HG03097 (cell line): ENCODE results near the gene BNIP3.

Experiments used
- ATAC-seq: cut with Tn5 transposase; IDR thresholded peaks from one replicate; pipeline ENCODE4 v1.9.1; 2021; ENCODE audit not compliant: unreplicated experiment, low FRiP score

BNIP3 gene

DNA sequence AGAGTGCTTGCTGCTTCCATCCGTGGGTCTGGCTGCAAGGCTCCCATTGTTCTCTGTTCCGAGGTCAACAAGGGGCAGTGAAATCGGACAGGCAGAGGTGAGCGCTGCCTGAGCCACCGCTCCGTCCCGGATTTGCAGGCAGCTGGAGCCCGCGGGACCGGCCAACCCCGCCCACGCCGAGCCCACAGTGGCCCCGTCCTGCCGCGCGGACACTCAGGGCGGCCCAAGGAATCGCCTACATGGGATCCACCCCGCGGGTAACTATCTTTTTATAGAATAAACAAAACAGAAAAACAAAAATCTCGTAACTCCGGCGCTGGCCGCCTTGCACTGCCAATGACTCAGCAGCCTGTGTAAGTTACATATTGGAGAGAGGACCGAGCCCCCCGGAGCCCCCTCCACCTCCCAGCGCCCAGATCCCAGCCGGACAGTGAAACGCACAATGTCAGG lies 1.9 kb downstream of the BNIP3 start:
- no peak for ATAC-seq

DNA sequence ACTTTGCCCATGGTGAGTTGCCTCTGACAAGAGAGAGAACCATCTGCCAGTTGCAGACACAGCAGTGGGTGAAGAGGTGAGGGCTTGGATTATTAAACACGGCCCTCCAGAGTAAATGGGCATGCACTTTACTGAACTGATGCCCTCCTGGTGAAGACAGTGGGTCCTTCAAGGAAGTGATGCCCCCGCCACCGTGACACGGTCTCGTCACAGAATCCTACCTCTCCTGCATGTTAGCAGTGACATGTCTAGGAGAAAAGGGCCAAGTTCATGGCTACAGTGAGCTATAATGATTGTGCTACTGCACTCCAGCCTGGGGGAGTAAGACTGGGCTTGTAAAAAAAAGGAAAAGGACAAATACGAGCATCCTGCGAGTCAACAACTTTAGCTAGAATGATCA lies 2.4 kb downstream of the BNIP3 start:
- no peak for ATAC-seq

DNA sequence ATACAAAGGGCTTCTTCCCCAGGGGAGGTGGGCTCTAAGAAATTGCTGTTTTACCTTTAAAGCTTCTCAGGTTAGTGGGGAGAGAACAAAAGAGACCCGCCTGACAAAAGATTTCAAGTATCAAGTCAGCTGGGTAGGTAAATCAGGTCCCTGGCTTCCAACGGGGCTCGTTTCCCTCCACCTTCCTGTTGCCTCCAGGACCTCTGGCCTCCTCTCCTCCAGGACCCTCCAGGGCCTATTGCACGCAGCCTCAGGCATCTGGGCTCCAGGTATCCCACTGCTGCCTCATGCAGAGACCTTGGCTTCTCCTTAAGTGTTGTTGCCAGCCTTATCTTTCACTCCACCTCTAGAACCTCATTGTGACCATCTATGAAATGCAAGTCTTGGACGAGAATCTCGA lies 2.9 kb downstream of the BNIP3 start:
- ATAC-seq, result no peak

DNA sequence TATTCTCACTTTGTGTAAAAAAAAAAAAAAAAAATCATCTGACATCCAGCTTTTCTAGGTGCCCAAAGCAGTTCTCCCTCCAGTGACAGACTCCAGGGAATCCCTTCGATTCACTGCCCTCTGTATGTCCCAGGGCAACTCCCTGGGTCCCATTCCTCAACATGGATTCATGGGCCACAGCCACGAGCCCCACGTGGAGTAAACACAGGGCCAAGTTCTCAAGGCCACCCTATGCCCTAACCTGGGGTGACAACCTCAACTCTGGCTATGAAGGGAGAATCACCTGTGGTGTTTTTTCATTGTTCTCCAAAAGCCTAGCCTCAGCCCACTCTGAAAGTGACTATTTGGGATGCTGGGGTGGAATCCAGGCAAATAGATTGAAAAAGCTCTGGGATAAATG lies 3.4 kb downstream of the BNIP3 start:
- ATAC-seq, result no peak

DNA sequence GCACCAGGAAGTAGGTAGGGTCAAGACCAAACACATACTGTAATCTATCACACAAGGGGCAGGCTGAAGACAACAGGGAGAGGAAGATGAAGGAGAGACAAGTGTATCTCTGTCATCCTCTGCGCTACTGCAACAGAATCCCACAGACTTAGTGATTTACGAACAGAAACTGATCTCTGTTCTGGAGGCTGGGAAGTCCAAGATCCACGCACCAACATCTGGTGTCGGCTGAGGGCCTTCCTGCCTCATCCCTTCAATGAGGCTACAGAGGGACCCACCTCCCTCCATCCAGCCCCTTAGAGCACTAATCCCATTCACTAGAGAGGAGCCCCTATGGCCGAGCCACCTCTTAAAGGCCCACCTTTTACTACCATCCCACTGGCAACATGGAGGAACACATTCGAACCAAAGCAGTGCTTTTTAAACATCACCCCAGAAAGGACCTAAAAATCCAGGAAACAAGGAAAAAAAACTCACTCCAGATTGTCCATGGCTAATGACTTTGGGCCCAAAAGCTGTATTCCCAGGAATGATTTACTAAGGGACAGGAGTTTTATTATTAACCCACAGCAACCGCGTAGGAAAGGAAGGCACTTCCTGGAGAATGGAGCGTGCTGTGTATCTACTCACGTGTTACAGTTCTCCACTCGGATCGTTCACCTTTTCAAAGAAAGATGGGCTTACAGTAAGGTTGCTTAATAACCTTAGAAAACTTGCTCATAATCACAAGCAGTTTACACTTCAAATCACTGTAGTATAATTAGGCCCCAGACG lies 4.2 kb downstream of the BNIP3 start:
- ATAC-seq, result no peak

DNA sequence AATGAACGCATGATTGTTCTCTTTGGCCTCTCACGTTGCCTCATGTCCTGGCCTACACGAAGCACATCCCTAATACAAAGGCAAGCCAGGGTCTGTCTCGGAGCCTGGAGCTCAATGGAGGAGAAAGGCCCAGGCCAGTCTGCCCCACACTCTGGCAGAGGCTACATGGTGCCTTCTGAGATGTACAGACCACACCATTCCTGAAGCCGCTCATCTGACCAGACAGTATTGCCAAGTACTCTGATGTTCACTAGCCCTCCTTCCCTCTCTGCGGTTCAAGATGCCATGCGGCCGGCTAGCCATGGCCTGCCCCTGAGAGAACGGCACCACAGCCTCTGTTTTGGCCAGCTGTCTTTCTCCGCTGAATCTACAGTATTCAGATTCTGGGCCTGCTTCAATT lies 5.9 kb downstream of the BNIP3 start:
- ATAC-seq, result no peak

DNA sequence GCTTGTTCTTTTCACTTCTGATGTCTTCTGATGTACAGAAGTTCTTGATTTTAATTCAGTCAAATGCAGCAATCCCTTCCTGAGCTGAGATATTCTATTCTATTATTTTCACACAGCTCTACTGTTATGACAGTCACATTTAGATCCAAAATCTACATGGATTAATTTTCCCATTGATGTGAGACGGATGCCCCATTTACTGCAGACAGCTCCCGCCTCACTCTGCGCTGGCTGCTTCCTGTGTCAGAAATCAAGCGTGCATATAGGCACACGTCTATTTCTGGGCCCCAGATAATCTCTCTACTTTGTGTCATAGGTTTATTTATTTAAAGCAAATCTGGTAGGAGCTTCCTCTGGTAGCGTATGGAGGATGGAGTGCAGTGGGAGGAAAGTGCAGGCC lies 6.7 kb downstream of the BNIP3 start:
- ATAC-seq, result no peak

DNA sequence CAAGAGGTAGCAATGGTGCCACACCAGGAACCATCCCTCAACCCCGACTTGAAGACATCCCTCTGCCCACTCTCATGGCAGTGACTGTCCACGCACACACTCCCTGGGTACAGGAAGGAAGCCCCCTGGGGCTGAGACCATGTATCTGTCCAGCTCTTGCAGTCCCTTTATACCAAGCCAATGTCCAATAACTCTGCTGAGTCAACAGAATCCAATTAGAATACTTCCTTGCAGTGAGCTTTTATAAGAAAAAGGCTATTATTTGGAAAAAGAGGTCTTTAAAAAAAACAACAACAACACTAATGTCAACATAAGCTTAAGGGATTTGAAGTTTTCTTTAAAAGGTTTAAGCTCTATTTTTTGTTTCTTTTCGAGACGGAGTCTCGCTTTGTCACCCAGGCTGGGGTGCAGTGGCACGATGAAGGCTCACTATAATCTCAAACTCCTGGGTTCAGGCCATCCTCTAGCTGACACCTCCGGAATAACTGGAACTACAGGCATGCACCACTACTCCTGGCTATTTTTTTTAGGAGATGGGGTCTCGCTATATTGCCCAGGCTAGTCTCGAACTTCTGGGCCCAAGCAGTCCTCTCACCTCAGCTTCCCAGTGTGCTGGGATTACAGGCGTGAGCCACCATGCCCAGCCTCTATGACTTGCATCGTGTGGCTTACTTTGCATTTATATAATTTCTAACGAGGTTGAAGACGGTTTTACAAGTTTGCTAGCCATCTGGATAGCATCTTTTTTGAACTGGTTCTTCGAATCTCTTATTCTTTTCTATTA lies 7.5 kb downstream of the BNIP3 start:
- ATAC-seq, result no peak

DNA sequence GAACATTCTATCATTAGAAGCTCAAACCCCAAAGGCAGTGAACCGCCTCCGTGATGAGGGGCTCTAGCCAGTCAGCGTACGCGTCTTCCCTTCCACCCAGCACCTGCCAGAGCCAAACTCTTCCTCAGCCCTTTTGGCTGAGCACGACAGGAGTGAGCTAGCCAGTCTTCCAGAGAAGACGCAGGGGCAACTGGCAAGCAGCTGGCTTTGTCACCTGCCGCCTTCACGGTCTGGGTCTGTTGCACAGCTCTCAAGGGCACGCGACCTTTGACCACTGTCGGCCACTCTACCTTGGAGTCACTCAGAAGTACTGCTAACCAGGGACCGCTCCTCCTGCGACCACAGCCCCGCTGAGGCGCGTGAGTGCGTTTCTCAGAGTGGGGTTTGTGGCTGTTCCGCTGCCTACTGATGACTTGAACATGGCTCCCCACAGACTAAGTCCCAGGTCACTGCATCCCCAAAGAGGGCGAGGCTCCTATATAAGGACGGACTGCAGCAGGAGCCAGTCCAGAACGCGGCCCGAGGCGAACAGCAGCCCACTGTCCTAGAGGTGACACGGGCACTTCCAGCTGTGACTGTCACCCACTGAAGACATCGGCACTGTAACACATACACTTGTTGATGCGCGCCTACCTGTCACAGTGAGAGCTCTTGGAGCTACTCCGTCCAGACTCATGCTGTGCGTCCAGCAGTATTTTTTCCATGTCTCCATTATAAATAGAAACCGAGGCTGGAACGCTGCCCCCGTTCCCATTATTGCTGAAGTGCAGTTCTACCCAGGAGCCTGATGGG lies 8.4 kb downstream of the BNIP3 start:
- ATAC-seq, result no peak

DNA sequence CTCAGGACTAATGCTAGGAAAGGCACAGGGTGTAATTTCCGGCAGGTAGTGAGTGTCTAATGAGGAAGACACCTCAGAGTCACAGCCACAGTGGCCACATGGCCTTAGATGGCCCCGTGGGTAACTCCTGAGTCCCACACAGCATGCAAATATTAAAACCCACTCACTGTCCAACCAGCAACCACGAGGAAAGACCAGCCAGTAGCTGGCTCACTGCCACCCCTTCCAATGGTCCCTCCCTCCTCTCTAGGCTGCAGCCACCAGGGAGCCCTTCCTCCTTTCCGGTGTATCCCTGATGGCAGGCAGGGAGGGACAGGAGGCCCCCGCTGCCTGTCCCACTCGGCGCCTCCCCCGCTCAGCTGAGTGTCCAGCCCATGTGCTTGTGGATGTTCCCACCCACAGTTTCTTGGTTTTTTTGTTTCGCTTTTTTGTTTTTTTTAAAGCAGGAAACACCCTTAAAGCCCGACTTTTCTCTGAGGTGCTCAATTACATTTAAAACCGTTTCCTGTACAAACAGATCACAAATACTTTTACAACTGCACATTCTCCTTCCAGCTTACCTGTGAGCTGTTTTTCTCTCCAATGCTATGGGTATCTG lies 9.2 kb downstream of the BNIP3 start:
- ATAC-seq, result no peak

DNA sequence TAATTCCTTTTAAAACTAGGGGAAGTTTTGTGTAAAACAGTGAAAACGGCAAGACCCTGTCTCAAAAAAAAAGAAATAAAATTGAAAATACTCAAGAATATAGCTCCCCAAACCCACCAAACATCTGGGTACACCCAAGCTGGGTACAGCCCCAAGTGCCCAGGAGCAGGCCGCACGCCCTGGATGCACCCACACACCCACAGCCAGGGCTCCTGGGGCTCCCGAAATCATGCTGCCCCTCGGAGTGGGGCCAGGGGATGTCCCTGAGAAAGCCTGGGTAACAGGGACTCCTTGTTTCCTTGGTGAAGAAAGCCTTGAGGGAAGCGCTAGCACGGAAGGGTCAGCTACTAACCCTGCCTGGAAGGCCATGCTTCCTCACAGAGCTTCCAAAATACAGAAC lies 10.1 kb downstream of the BNIP3 start:
- ATAC-seq, result no peak

DNA sequence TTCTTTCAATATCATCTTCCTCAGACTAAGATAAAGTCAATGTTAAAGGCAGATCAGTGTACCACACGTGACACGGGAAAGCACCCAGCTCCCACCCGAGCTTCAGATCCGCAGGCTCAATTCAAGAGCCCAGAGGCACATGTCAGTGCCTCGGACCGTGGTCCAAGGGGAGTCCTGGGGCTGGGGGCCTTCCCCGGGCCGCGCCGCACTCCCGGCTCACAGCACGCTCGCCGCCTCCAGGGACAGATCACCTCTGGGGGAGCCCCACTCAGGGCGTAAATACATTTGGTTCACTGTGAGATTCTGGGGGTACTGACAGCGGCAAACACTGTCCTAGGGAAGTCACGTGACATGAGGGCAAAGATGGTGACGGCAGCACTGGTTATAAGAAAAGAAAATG lies 10.8 kb downstream of the BNIP3 start:
- ATAC-seq, result no peak

DNA sequence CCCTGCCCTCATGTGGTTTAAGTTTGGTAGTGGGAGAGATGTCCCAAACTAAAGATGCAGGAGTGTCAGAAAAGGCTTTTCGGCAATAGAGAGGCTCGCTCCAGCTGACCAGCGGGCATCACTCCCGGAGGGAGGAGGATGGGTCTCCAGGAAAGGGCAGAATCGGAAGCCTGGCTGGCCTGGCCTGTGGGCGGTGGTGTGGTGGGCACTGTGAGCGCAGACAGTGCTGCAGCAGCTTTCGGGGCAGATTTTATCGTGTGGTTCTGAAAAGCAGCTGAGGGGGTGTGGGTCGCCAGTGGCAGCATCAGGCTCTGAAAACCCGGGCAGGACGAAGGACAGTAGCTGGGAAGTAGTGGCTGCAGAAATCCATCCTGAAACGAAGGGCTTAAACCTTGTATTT lies 12.8 kb downstream of the BNIP3 start:
- ATAC-seq, result no peak

DNA sequence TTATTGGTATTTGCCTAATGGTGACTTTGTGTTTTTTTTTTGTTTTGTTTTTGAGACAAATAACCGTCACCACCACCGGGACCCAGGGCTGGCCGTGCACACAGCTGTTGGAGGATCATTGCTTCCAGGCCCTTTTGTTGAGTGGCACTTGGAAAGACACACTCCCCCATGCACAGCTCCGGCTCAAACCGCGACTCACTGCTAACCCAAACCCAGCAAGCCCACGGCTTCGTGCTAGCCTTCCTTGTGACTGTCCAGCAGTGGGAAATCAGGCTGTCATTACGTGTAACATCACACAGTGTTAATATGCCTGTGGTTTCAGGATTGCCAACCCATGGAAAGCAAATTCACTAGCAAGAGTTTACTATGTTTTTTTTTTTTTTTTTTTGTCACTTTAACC lies 17.4 kb downstream of the BNIP3 start:
- ATAC-seq, result no peak

DNA sequence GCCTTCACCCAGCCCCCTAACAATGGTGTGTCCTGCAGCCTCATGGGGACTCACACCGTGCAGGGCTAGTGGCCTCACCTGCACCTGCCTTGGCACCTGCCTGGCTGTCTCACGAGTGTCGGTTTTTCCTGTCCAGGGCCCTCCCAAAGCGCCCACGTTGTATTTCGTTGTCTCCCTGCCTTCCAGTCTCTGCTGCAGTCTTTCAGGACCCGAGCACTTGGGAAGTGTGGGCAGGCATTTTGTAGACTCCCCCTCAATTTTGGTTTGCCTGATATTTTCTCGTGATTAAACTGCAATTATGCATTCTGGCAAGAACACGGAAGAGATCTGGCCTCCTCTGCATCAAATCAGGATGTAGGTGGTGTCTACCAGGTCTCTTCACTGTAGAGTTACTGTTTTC lies 17.9 kb downstream of the BNIP3 start:
- ATAC-seq, result no peak

DNA sequence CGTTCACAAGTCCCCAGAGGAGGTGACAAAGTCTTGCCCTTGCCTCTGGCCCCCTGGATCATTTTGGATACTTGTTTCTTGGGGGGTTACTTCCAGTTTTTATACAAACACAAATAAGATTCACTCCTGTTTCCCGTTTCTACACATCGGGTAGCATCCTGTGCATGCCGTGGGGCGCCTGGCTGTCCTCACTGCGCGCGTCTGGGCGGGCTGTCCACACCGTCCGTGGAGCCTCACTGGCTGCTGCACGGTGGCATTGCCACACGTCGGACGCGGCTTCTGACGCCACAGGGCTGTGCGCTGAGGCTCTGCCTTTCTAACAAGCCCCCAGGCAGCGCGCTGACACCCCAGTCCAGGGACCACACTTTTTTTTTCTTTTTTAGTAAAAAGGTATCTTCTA lies 18.4 kb downstream of the BNIP3 start:
- ATAC-seq, result no peak

DNA sequence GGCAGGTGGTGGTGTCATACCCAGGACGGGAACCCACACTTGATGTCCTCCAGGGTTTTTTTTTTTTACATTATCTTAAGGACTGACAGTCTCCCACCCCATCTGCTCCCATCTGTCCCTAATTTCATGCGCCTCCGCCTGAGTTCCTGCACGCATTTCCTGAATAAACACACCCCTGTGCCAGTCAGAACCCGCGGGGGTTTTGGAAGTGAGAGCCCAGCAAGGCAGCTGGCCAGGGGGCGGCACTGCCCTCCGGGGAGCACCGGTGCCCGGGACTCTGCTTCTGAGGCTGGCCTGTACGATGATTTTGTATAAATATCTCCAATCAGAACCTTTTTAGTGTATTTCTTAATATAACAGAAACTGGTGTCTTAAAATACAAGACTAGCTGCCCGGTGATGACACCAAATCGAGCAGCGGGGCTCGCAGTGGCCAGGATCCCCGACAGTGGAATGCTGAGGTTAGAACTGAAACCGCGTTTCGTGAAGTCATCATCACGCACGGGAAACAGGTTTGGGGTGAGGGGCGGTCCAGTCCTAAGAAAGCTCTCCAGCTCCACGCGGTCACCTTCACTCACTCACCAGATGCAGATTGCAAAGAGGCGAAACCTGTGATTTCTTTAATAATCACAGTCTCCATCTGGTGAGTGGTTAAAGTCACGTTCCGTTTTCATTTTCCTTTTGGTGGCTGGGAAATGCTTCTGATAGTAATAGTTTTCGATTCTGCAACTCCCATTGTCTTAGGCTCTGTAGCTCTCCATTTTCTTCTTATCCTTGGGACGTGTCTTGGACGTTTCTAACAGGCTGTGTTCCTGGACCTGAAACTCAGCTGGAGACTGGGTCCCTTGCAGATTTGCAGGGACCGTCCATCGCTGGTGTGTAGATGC lies 19.7 kb downstream of the BNIP3 start:
- no peak for ATAC-seq

DNA sequence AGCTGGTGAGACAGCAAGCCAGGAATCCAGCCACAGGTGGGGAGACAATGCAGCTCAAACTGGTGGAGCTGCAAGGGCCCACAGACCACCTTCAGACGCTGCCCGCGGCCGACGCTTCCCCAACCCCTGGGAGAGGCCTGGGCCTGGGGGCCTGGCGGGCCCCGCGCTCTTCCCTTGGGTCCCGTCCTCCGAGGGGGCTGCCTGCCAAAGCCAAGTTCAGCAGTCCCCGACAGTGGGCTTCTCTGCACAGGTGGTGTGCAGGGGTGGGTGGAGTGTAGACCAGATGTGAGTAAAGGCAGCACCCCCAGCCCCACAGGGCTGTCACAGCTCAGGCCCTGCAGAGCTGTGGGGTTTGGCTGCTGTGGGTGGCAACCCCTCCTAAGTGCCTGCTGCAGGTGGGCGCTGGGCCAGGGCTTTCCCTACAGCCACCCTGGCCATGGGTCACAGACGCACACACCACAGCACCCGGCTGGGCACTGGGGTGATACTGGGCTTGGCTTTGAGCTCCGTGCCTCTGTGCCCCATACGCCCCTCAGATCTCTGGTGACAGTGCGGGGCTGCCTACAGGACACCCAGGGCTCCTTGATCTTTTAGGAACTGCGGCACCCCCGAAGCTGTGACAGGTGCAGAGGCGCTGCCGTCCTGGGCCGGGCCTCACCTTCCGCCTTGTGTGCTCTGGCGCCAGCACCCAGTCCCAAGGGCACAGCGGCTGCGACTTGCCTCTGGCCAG lies 20.5 kb downstream of the BNIP3 start:
- ATAC-seq, result no peak

DNA sequence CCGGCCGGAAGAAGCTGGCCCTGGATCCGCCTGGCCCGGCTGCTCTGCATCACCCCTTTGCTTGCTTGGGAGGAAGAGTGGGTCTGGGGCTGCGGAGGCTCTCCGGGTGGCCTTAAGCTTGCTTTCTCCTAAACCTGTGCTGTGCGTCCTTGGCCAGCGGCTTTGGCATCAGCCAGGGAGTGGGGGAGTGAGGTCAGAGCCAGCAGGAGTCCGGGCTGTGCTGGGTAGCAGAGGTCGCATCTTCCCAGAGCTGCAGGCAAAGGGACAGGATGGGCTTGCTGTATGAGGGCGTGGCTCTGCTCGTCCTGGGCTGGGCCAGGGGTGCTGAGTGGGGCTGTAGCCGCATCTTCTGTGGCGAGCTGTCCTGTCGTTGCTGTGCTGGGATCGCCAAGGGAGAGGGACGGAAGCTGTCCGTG lies 21.1 kb downstream of the BNIP3 start:
- ATAC-seq, result no peak
